ENCODE measurements around the gene DPY19L3. TPM values are rescaled to one million over a fixed set of nuclear protein-coding genes. Genes with fewer than 3 reads are reported as not detected.

DPY19L3 gene
- total and polyA plus RNA-seq, 2 donors: 6.9 to 62.7 TPM

GRCh38 chr19:32526895-32527294 lies 121.3 kb downstream of the DPY19L3 start:
- no peak overlapping the region for H3K4me3 ChIP-seq (ENCODE audit: low read depth, low read length)
- no peak for DNase-seq (ENCODE audit: extremely low spot score)
- 94% methylated on average over 4 of the region's 4 CpGs for WGBS

GRCh38 chr19:32530773-32531172 lies 125.2 kb downstream of the DPY19L3 start:
- DNase-seq (ENCODE audit: extremely low spot score): no peak
- Histone ChIP-seq H3K4me1 (ENCODE audit: insufficient read depth) (no peaks in the 10 kb centered on the region), H3K4me3 (ENCODE audit: low read depth, low read length) (no peak overlapping the region), H3K27ac (ENCODE audit: low read depth) (no peak overlapping the region), H3K36me3 (ENCODE audit: insufficient read depth) (no peaks in the 10 kb centered on the region)
- WGBS: 63% methylated on average over 2 of the region's 2 CpGs

More at GRCh38 chr19:32526895-32527294, 121.3 kb downstream of the DPY19L3 start:
- H3K4me1 ChIP-seq (ENCODE audit: insufficient read depth): no peaks in the 10 kb centered on the region
- H3K36me3 ChIP-seq (ENCODE audit: insufficient read depth): no peaks in the 10 kb centered on the region
- no peak overlapping the region for H3K27ac ChIP-seq (ENCODE audit: low read depth)

GRCh38 chr19:32532233-32532632 lies 126.7 kb downstream of the DPY19L3 start:
- H3K36me3 ChIP-seq (ENCODE audit: insufficient read depth): no peaks in the 10 kb centered on the region
- H3K27ac ChIP-seq (ENCODE audit: low read depth): no peak overlapping the region
- no peaks in the 10 kb centered on the region for H3K4me1 ChIP-seq (ENCODE audit: insufficient read depth)
- DNase-seq (ENCODE audit: extremely low spot score): no peak
- WGBS: 93% methylated on average over 3 of the region's 3 CpGs
- H3K4me3 ChIP-seq (ENCODE audit: low read depth, low read length): no peak overlapping the region

Other genes starting within 250 kb of the DPY19L3 start
- 35.5 TPM for gene ZNF507, start 60.2 kb upstream of the DPY19L3 start, total RNA-seq
- 8.9 TPM for gene ZNF507, start 60.2 kb upstream of the DPY19L3 start, polyA plus RNA-seq
- 44.8 TPM for gene PDCD5, start 175.4 kb downstream of the DPY19L3 start, total RNA-seq
- gene PDCD5, start 175.4 kb downstream of the DPY19L3 start, polyA plus RNA-seq: 103 TPM

Data from urinary bladder (tissue), 4 donors.